Measurements from ENCODE around the gene C1orf116.

DNA sequence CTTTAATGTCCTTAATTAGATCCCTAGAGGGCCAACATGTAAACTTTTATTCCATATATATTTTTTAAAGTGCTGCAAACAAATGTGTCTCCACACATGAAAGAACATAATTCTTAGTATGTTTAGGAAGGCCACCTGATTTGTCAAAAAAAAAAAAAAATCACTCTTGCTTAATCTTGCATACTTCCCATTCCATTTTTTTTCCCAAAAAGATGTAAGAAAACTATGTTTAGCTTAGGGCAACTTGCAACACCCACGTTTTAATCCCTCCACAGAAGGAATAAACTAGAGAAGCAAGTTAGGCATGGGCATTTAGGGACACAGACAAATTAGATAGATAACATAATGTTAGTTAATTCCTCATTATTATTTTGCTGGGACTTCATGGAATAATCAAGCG is 12.9 kb upstream of the C1orf116 start:
- TF ChIP-seq, protein P1, sequence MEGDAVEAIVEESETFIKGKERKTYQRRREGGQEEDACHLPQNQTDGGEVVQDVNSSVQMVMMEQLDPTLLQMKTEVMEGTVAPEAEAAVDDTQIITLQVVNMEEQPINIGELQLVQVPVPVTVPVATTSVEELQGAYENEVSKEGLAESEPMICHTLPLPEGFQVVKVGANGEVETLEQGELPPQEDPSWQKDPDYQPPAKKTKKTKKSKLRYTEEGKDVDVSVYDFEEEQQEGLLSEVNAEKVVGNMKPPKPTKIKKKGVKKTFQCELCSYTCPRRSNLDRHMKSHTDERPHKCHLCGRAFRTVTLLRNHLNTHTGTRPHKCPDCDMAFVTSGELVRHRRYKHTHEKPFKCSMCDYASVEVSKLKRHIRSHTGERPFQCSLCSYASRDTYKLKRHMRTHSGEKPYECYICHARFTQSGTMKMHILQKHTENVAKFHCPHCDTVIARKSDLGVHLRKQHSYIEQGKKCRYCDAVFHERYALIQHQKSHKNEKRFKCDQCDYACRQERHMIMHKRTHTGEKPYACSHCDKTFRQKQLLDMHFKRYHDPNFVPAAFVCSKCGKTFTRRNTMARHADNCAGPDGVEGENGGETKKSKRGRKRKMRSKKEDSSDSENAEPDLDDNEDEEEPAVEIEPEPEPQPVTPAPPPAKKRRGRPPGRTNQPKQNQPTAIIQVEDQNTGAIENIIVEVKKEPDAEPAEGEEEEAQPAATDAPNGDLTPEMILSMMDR (IDR thresholded peaks at IDR 0.05 in 8 of 11, conservative IDR thresholded peaks at IDR 0.05 in 3 of 11): no peak
- TF ChIP-seq POLR2A (IDR thresholded peaks at IDR 0.05): no peak

All from spleen (tissue), 7 donors.